ENCODE results near the gene ROPN1L.

ROPN1L gene

DNA sequence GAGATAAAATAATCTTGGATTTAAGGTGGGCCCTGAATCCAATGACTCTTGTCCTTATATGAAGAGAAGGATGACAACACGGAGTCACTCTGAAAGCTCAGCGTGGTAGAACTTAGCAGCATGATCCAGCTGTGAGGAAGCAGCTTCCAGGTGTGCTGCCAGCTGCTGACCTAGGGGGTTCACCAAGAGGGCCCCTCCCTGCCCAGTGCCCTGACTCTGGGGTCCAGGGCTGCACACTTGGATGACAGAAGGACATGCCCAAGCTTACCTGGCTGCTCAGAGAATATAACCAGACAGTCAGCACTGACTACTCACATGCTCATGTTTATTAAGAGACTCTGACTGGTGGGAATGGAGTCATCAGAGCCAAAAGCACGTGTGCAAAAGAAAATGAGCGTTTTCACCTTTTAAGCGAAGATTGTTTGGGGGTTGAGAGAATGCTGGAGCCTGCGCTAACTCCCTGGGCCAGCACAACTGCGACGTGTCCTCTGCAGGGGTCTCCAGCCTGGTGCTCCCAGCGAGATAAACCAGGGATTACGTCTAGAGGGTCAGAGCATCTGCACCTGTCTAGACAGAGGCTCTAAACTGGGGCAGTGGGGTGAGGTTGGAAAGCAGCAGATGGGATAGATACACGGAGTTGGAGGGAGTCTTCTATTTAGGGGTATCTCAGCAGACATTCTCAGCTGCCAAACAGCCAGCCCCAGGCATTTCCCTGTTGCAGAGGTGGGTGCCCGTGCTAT lies 41.3 kb downstream of the ROPN1L start:
- no peak overlapping the region for H3K4me3 ChIP-seq (ENCODE audit: low read depth, low read length)
- H3K27me3 ChIP-seq (ENCODE audit: control insufficient read depth, insufficient read depth, low read length), result peaks cover 15% of the 10 kb centered on the region
- no peak overlapping the region for H3K27ac ChIP-seq (ENCODE audit: low read depth, low read length)
- H3K4me1 ChIP-seq (ENCODE audit: control insufficient read depth, insufficient read depth, low read length), result peaks cover 31% of the 10 kb centered on the region
- peaks cover 3% of the 10 kb centered on the region; the same call in 1 of the 2 replicates for H3K9me3 ChIP-seq (ENCODE audit: control insufficient read depth, insufficient read depth, low read depth, low read length)
- no peaks in the 10 kb centered on the region for H3K36me3 ChIP-seq (ENCODE audit: control insufficient read depth, insufficient read depth, low read length)
- no peak overlapping the region for H3K9ac ChIP-seq (ENCODE audit: low read length)

DNA sequence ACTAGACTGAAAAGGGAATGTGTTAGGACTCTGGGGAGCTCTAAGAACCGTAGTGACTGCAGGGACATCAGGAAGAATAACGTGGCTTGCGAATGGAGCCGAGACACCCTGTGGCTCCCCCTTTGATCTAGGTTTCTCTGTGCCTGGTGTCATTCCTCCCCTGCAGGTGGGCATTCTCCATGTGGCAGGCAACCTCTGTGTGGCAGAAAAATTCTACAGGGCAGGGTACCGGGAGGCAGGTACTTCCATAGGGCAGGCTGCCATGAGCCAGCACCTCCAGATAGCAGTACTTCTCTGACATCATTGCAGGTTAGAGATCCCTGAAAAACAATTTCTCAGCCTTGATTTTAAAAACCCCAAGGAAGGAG lies 43.1 kb downstream of the ROPN1L start:
- no peak overlapping the region for H3K27ac ChIP-seq (ENCODE audit: low read depth, low read length)

GRCh38 chr5:10485142-10485795 lies 43.6 kb downstream of the ROPN1L start:
- H3K27me3 ChIP-seq (ENCODE audit: control insufficient read depth, insufficient read depth, low read length), result peaks cover 18% of the 10 kb centered on the region
- H3K4me1 ChIP-seq (ENCODE audit: control insufficient read depth, insufficient read depth, low read length), result peaks cover 27% of the 10 kb centered on the region
- H3K4me3 ChIP-seq (ENCODE audit: low read depth, low read length), result no peak overlapping the region
- H3K9me3 ChIP-seq (ENCODE audit: control insufficient read depth, insufficient read depth, low read depth, low read length), result no peaks in the 10 kb centered on the region
- H3K9ac ChIP-seq (ENCODE audit: low read length), result no peak overlapping the region
- H3K36me3 ChIP-seq (ENCODE audit: control insufficient read depth, insufficient read depth, low read length), result no peaks in the 10 kb centered on the region
- no peak overlapping the region for H3K27ac ChIP-seq (ENCODE audit: low read depth, low read length)

More for the DNA sequence above, 43.1 kb downstream of the ROPN1L start:
- Histone ChIP-seq H3K27me3 (ENCODE audit: control insufficient read depth, insufficient read depth, low read length) (peaks cover 18% of the 10 kb centered on the region), H3K4me1 (ENCODE audit: control insufficient read depth, insufficient read depth, low read length) (peaks cover 23% of the 10 kb centered on the region), H3K9me3 (ENCODE audit: control insufficient read depth, insufficient read depth, low read depth, low read length) (no peaks in the 10 kb centered on the region), H3K4me3 (ENCODE audit: low read depth, low read length) (no peak overlapping the region), H3K9ac (ENCODE audit: low read length) (no peak overlapping the region), H3K36me3 (ENCODE audit: control insufficient read depth, insufficient read depth, low read length) (no peaks in the 10 kb centered on the region)

DNA sequence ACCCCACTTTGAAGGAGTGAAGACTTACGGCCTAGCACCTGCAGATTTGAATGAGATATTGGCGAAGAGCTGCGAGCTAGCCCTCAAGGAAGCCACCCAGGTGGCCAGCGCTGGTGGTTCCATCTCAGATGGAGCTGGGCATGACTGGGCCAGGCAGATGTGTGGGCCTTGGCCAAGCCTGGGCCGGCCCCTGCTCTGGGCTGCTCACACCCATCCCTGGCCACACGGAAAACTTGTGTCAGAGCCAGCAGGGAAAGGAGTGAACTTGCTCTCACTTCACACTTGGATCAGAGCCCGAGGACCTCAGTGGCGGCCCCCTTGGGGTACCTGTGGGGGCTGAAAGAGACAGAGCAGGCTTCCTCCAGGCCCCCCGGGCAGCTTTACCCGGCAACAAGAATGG lies 44.2 kb downstream of the ROPN1L start:
- no peak overlapping the region for H3K27ac ChIP-seq (ENCODE audit: low read depth, low read length)

GRCh38 chr5:10486511-10487344 lies 45.0 kb downstream of the ROPN1L start:
- no peak overlapping the region for H3K9ac ChIP-seq (ENCODE audit: low read length)
- H3K36me3 ChIP-seq (ENCODE audit: control insufficient read depth, insufficient read depth, low read length), result no peaks in the 10 kb centered on the region
- peaks cover 21% of the 10 kb centered on the region for H3K4me1 ChIP-seq (ENCODE audit: control insufficient read depth, insufficient read depth, low read length)
- no peaks in the 10 kb centered on the region for H3K9me3 ChIP-seq (ENCODE audit: control insufficient read depth, insufficient read depth, low read depth, low read length)
- no peak overlapping the region for H3K27ac ChIP-seq (ENCODE audit: low read depth, low read length)
- H3K27me3 ChIP-seq (ENCODE audit: control insufficient read depth, insufficient read depth, low read length), result peaks cover 24% of the 10 kb centered on the region
- no peak overlapping the region for H3K4me3 ChIP-seq (ENCODE audit: low read depth, low read length)

More for the DNA sequence above, 44.2 kb downstream of the ROPN1L start:
- Histone ChIP-seq H3K9ac (ENCODE audit: low read length) (no peak overlapping the region), H3K9me3 (ENCODE audit: control insufficient read depth, insufficient read depth, low read depth, low read length) (no peaks in the 10 kb centered on the region), H3K27me3 (ENCODE audit: control insufficient read depth, insufficient read depth, low read length) (peaks cover 20% of the 10 kb centered on the region), H3K4me1 (ENCODE audit: control insufficient read depth, insufficient read depth, low read length) (peaks cover 30% of the 10 kb centered on the region), H3K36me3 (ENCODE audit: control insufficient read depth, insufficient read depth, low read length) (no peaks in the 10 kb centered on the region), H3K4me3 (ENCODE audit: low read depth, low read length) (no peak overlapping the region)

DNA sequence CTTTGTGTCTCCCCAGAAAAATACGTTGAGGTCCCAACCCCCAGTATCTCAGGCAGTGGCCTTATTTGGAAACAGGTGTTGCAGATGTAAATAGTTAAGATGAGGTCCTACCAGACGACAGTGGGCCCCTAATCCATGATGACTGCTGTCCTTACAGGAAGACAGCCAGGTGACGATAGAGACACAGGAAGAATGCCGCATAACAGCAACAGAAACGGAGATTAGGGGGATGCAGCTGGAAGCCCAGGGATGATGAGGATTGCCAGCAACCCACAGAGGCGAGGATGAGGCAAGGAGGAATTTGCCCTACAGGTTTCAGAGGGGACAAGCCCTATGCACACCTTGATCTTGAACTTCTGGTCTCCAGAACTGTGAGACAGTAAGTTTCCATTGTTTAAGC lies 46.5 kb downstream of the ROPN1L start:
- Histone ChIP-seq H3K9ac (ENCODE audit: low read length) (no peak overlapping the region), H3K4me1 (ENCODE audit: control insufficient read depth, insufficient read depth, low read length) (peaks cover 21% of the 10 kb centered on the region), H3K36me3 (ENCODE audit: control insufficient read depth, insufficient read depth, low read length) (no peaks in the 10 kb centered on the region), H3K9me3 (ENCODE audit: control insufficient read depth, insufficient read depth, low read depth, low read length) (no peaks in the 10 kb centered on the region), H3K27me3 (ENCODE audit: control insufficient read depth, insufficient read depth, low read length) (peaks cover 23% of the 10 kb centered on the region), H3K4me3 (ENCODE audit: low read depth, low read length) (no peak overlapping the region), H3K27ac (ENCODE audit: low read depth, low read length) (no peak overlapping the region)

GRCh38 chr5:10489810-10490426 lies 48.2 kb downstream of the ROPN1L start:
- Histone ChIP-seq H3K9ac (ENCODE audit: low read length) (no peak overlapping the region), H3K4me3 (ENCODE audit: low read depth, low read length) (no peak overlapping the region), H3K27me3 (ENCODE audit: control insufficient read depth, insufficient read depth, low read length) (peaks cover 18% of the 10 kb centered on the region; the same call in 1 of the 2 replicates), H3K4me1 (ENCODE audit: control insufficient read depth, insufficient read depth, low read length) (peaks cover 25% of the 10 kb centered on the region), H3K36me3 (ENCODE audit: control insufficient read depth, insufficient read depth, low read length) (no peaks in the 10 kb centered on the region), H3K9me3 (ENCODE audit: control insufficient read depth, insufficient read depth, low read depth, low read length) (peaks cover 7% of the 10 kb centered on the region; the same call in 1 of the 2 replicates), H3K27ac (ENCODE audit: low read depth, low read length) (no peak overlapping the region)

DNA sequence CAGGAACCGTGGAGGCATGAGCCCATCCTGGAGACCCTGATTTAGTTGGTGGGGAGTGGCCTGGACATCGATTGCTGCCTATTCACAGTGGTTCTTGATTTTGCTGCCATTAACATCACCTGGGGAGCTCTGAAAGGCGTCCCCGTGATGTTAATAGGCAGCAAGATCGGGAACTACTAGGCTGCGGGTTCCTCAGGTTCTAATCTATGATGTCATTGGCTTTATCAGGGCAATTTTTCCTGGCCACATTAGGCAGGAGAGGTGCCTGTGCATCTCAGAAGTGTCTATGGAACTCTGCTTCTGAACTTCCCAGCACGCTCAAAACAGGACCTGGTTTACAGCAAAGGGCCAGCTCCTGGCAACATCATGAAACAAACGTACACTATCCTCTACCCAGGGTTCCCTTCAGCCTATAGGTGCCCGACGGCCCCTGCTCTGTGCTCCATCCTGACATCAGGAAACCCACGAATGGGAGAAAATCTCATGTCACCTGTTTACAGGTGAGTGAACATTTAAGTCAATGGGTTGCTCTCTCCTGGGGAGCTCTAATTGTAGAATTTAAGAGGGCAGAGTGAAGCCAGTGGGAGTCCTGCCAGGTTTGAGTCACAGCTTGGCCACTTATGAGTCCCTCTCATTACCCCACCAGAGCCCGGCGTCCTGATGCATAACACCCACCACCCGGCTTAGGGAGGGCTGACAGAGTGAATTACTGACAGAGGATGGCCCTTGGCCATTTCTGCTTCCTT lies 49.4 kb downstream of the ROPN1L start:
- no peak overlapping the region for H3K4me3 ChIP-seq (ENCODE audit: low read depth, low read length)
- peaks cover 18% of the 10 kb centered on the region; the same call in 1 of the 2 replicates for H3K27me3 ChIP-seq (ENCODE audit: control insufficient read depth, insufficient read depth, low read length)
- H3K36me3 ChIP-seq (ENCODE audit: control insufficient read depth, insufficient read depth, low read length), result no peaks in the 10 kb centered on the region
- H3K9ac ChIP-seq (ENCODE audit: low read length), result no peak overlapping the region
- H3K9me3 ChIP-seq (ENCODE audit: control insufficient read depth, insufficient read depth, low read depth, low read length), result peaks cover 7% of the 10 kb centered on the region; the same call in 1 of the 2 replicates
- no peak overlapping the region for H3K27ac ChIP-seq (ENCODE audit: low read depth, low read length)
- peaks cover 25% of the 10 kb centered on the region for H3K4me1 ChIP-seq (ENCODE audit: control insufficient read depth, insufficient read depth, low read length)

- Histone ChIP-seq H3K4me3 (ENCODE audit: low read depth, low read length) (no peak overlapping the region), H3K9ac (ENCODE audit: low read length) (no peak overlapping the region), H3K9me3 (ENCODE audit: control insufficient read depth, insufficient read depth, low read depth, low read length) (peaks cover 7% of the 10 kb centered on the region; the same call in 1 of the 2 replicates), H3K27me3 (ENCODE audit: control insufficient read depth, insufficient read depth, low read length) (peaks cover 18% of the 10 kb centered on the region; the same call in 1 of the 2 replicates), H3K4me1 (ENCODE audit: control insufficient read depth, insufficient read depth, low read length) (peaks cover 22% of the 10 kb centered on the region), H3K36me3 (ENCODE audit: control insufficient read depth, insufficient read depth, low read length) (no peaks in the 10 kb centered on the region), H3K27ac (ENCODE audit: low read depth, low read length) (no peak overlapping the region)
Measured at GRCh38 chr5:10491673-10492026, 50.0 kb downstream of the ROPN1L start.

- Histone ChIP-seq H3K9ac (ENCODE audit: low read length) (no peak overlapping the region), H3K4me1 (ENCODE audit: control insufficient read depth, insufficient read depth, low read length) (peaks cover 18% of the 10 kb centered on the region), H3K4me3 (ENCODE audit: low read depth, low read length) (no peak overlapping the region), H3K27me3 (ENCODE audit: control insufficient read depth, insufficient read depth, low read length) (peaks cover 15% of the 10 kb centered on the region; the same call in 1 of the 2 replicates), H3K27ac (ENCODE audit: low read depth, low read length) (no peak overlapping the region), H3K36me3 (ENCODE audit: control insufficient read depth, insufficient read depth, low read length) (no peaks in the 10 kb centered on the region), H3K9me3 (ENCODE audit: control insufficient read depth, insufficient read depth, low read depth, low read length) (peaks cover 7% of the 10 kb centered on the region; the same call in 1 of the 2 replicates)
Measured at GRCh38 chr5:10493884-10494283, 52.2 kb downstream of the ROPN1L start.
